GM12873 (cell line): ENCODE results near the gene PPP3CA.

Experiments
- CTCF ChIP-seq: IDR thresholded peaks from 2 replicates; pipeline ENCODE4 v1.5.1; 2012; ENCODE audit warnings: low read depth, mild to moderate bottlenecking, moderate library complexity, low read length, control low read depth; ENCODE audit not compliant: insufficient read depth; ENCODE audit errors: missing control alignments

The PPP3CA gene

GRCh38 chr4:101346351-101347266, 717 bp downstream of the PPP3CA start:
- no peak for TF ChIP-seq CTCF

GRCh38 chr4:101345596-101346350, 1.6 kb downstream of the PPP3CA start:
- TF ChIP-seq CTCF: no peak

GRCh38 chr4:101345271-101345595, 2.1 kb downstream of the PPP3CA start:
- TF ChIP-seq CTCF: no peak

- TF ChIP-seq CTCF: no peak
These were observed 8.0 kb downstream of the PPP3CA start for GRCh38 chr4:101339332-101339731.

- TF ChIP-seq CTCF: no peak
These were observed 9.6 kb downstream of the PPP3CA start for GRCh38 chr4:101337688-101338087.

GRCh38 chr4:101334963-101335572, 12.3 kb downstream of the PPP3CA start:
- TF ChIP-seq CTCF: no peak

- no peak for TF ChIP-seq CTCF
These were observed 14.9 kb downstream of the PPP3CA start for GRCh38 chr4:101332424-101332823.
